Fibroblast of villous mesenchyme (primary cell): Measurements from ENCODE around the gene XRCC4. TPM values are rescaled to one million over a fixed set of nuclear protein-coding genes. Genes with fewer than 3 reads are reported as not detected.

Experiments
- DNase-seq: peaks from one replicate; pipeline ENCODE4 v3.0.0-alpha.2; 2010; ENCODE audit warnings: low read depth
- H3K4me3 ChIP-seq: 2 replicates; pipeline ENCODE4 v1.5.1; 2011; ENCODE audit warnings: low read depth, mild to moderate bottlenecking, low read length
- total RNA-seq: library from RNA; depleted of rRNA; stranded (reverse); fragments of >200 nt; gene quantifications from 2 replicates; pipeline ENCODE4 v1.2.3, GENCODE V29; 2012
- TF ChIP-seq, protein P1 (sequence below): IDR thresholded peaks from 2 replicates; pipeline ENCODE4 v1.5.1; 2012; ENCODE audit warnings: low read depth, mild to moderate bottlenecking, low read length; ENCODE audit not compliant: insufficient read depth

XRCC4 gene
- total RNA-seq, 1 donor: 13.0 TPM

DNA sequence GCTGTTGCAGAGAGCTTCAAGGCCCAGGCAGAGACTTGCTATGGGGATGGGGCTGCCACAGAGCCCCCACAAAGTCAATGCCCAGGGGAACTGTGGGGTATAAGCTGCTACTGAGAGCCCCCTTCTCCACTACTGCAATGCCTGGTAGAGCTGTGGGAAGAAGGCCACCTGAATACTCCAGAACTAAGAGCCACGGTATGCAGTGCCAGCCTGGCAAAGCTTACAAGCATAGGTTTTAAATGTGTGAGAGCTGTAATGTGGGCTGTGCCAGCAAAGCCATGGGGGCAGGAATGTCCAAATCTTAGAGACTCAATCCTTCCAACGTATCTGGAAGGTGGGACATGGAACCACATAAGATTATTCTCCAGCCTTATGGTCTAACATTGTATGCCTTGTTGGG lies 49.2 kb downstream of the XRCC4 start:
- TF ChIP-seq, protein P1, sequence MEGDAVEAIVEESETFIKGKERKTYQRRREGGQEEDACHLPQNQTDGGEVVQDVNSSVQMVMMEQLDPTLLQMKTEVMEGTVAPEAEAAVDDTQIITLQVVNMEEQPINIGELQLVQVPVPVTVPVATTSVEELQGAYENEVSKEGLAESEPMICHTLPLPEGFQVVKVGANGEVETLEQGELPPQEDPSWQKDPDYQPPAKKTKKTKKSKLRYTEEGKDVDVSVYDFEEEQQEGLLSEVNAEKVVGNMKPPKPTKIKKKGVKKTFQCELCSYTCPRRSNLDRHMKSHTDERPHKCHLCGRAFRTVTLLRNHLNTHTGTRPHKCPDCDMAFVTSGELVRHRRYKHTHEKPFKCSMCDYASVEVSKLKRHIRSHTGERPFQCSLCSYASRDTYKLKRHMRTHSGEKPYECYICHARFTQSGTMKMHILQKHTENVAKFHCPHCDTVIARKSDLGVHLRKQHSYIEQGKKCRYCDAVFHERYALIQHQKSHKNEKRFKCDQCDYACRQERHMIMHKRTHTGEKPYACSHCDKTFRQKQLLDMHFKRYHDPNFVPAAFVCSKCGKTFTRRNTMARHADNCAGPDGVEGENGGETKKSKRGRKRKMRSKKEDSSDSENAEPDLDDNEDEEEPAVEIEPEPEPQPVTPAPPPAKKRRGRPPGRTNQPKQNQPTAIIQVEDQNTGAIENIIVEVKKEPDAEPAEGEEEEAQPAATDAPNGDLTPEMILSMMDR: no peak
- H3K4me3 ChIP-seq: no peak overlapping the region

DNA sequence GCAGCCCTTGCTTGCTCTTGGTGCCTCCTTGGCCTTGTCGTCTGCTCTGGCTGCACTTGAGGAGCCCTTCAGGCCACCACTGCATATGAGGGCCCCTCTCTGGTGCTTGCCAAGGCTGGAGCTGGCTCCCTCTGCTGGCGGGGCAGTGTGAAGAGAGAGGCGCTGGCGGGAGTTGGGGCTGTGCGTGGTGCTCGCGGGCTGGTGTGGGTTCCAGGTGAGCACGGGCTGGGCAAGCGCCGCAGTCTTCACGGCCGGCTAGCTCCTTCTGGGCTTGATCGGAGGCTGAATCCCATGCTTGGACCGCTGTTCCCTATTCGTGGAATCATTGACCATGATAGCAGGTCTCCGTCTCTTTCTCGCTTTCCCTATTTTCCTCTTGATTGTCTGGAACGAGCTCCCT lies 56.5 kb downstream of the XRCC4 start:
- no peak for DNase-seq
- TF ChIP-seq, protein P1: no peak
- no peak overlapping the region for H3K4me3 ChIP-seq

More for the DNA sequence above, 49.2 kb downstream of the XRCC4 start:
- DNase-seq: no peak

DNA sequence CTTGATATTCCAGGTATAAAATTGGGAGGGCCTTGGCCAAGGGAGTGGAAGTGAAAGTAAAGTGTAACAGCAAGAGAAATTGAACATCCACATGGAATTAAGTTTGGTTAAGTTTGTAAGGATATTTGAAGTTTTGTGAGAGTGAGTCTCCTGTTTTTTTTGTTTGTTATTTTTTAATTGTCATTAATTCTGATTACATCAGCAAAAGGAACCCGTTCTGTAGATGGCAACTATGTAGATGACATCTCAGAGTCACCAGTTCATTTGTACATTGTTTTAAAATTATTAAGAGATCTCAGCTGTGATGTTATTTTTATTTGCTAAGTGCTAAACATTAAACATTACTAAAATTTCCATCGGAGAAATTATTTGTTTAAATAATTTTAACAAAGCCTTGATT lies 65.2 kb downstream of the XRCC4 start:
- no peak overlapping the region for H3K4me3 ChIP-seq
- no peak for DNase-seq
- TF ChIP-seq, protein P1: no peak

DNA sequence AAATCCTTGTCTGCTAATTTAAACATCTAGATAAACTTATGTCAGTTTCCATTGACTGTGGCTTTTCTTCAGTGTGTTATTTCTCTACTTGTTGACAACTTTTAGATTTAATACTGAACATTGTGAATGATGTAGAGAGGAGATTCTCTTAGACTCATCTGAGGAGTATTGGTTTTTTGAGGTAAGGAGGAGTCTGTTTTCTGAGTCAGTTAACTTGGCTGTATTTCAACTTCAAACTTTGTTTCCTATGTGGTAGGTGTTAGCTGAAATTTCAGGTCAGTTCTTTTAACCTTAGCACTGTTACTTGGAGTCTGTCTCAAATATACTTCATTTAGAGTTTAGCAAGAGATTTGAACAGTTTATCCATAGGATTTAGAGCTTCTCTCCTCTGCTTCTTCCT lies 67.9 kb downstream of the XRCC4 start:
- peak; percentile 32 for DNase-seq
- TF ChIP-seq, protein P1: no peak

DNA sequence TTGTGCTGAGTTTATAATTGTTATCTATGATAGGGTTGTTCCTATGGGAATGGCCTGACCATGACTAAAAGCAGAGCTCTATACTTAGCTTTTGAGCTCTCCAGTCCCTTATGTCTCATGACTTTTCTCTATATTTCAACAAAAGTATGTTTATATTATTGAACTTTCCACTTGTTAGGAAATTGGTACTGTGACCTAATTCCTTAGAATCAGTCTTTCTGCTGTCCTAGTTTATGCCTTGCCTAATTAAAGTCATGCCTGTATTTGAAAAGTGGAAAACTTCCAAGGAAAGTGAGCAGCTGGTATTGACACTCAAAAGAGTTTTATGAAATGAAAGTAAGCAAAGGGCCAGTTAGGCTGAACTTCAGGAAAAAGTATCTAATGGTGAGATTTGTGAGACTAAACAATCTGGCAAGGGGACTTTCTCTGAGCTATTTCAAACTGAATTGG lies 68.6 kb downstream of the XRCC4 start:
- TF ChIP-seq, protein P1: no peak
- H3K4me3 ChIP-seq: no peak overlapping the region
- DNase-seq: peak; percentile 85

More for the DNA sequence above, 67.9 kb downstream of the XRCC4 start:
- no peak overlapping the region for H3K4me3 ChIP-seq

DNA sequence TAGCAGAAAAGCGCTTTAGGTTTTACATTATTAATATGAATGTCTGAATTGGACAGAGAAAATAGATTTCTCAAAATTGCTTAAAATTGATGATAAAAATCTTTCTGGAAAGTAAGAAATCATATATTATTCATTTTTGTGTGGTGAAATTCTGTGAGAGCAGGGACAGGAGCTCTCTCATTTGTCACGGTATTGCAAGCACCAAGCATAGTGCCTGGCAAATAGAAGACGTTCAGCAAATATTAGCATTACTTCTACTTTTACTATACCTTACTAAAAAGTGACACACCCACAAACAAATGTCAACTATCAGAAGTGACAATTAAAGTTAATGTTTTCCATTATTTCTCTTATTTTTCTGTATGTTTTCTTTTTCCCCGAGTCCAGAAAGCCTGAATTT lies 69.1 kb downstream of the XRCC4 start:
- no peak for DNase-seq
- TF ChIP-seq, protein P1: no peak
- H3K4me3 ChIP-seq: no peak overlapping the region

DNA sequence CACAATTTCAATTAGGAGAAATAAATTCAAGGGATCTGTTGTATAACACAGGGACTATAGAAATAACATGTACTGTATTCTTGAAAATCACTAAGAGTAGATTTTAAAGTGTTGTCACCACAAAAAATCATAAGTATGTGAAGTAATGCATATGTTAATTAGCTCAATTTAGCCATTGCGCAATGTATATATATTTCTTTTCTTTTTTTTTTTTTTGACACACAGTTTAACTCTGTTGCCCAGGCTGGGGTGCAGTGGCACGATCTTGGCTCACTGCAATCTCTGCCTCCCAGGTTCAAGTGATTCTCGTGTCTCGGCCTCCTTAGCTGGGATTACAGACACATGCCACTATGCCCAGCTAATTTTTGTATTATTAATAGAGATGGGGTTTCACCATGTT lies 70.2 kb downstream of the XRCC4 start:
- TF ChIP-seq, protein P1: no peak
- H3K4me3 ChIP-seq: no peak overlapping the region
- no peak for DNase-seq
